GM12878 (cell line): ENCODE data around the gene HINT2. TPM values are rescaled to one million over a fixed set of nuclear protein-coding genes. Genes with fewer than 3 reads are reported as not detected.

Source experiments
- ATF2 ChIP-seq: IDR thresholded peaks from 2 replicates; pipeline ENCODE4 v1.6.1; 2012; ENCODE audit warnings: low read length, inconsistent platforms
- CREB1 ChIP-seq: IDR thresholded peaks from 2 replicates; pipeline ENCODE4 v1.6.1; 2012; ENCODE audit warnings: low read depth, mild to moderate bottlenecking, inconsistent platforms
- CTCF ChIP-seq, 3 experiments: IDR thresholded peaks in 2 of 3; conservative IDR thresholded peaks in 1 of 3; 2 replicates each; pipeline ENCODE4 v1.5.1; 2011; ENCODE audit warnings: low read depth in 3 of 3, low read length in 3 of 3, mild to moderate bottlenecking in 3 of 3, control low read depth in 2 of 3, moderate library complexity in 2 of 3, inconsistent platforms in 1 of 3, mixed read lengths in 1 of 3; ENCODE audit not compliant: control insufficient read depth in 2 of 3, insufficient read depth in 1 of 3; ENCODE audit errors: extremely low read depth in 1 of 3
- GABPA ChIP-seq: IDR thresholded peaks from 2 replicates; pipeline ENCODE4 v1.6.1; 2014; ENCODE audit warnings: antibody characterized with exemption, low read depth, mild to moderate bottlenecking, inconsistent platforms
- JUND ChIP-seq: IDR thresholded peaks from 2 replicates; pipeline ENCODE4 v1.6.1; 2012; ENCODE audit warnings: low read depth, mild to moderate bottlenecking, low read length, improper control_type of control experiment, moderate library complexity
- MLLT1 ChIP-seq: fragments of 450-650 bp; IDR thresholded peaks from 2 replicates; pipeline ENCODE4 v1.6.1; 2016; ENCODE audit warnings: mild to moderate bottlenecking
- NR2C1 ChIP-seq: fragments of 450-650 bp; IDR thresholded peaks from 2 replicates; pipeline ENCODE4 v1.6.1; 2017; ENCODE audit warnings: antibody characterized with exemption, mild to moderate bottlenecking, moderate library complexity
- NR2F1 ChIP-seq: fragments of 450-650 bp; conservative IDR thresholded peaks from 2 replicates; pipeline ENCODE4 v1.6.1; 2017; ENCODE audit warnings: mild to moderate bottlenecking
- polyA plus RNA-seq, 11 experiments: library from polyadenylated mRNA; depleted of rRNA in 4 of 11; unstranded in 6 of 11; stranded (reverse) in 5 of 11; fragments of >200 nt; fragmentation: Nextera tagmentation in 4 of 11; fragmentation: Illumina TruSeq in 1 of 11; extraction: Ambion mirVana in 4 of 11; extraction: Trizol in 1 of 11; gene quantifications; 1 replicate in 1 of 11; 2 replicates in 10 of 11; pipeline versions ENCODE4 v1.2.1 to v1.2.3, GENCODE V29; 2011 to 2016; ENCODE audit warnings: inconsistent platforms in 2 of 11, missing spikeins in 2 of 11, low read depth in 1 of 11
- total RNA-seq, 4 experiments: library from RNA; depleted of rRNA in 3 of 4; stranded (reverse); fragments of >200 nt in 3 of 4; fragmentation: Illumina TruSeq in 1 of 4; extraction: Trizol in 1 of 4; gene quantifications; 2 replicates each; pipeline versions ENCODE4 v1.2.1 to v1.2.3, GENCODE V29; 2013 to 2021

Gene HINT2
- total and polyA plus RNA-seq, 10 of the 15 experiments (the other 5 are each of a cell fraction or from before 2014, with no cell fraction given): 12.1 to 144 (median 51.7) TPM

GRCh38 chr9:35814106-35814840 lies 569 bp downstream of the HINT2 start (continued):
- TF ChIP-seq MLLT1 (0 out of 2 replicates have a peak, but pooled peaks have one; percentile 19), CTCF (IDR thresholded peaks at IDR 0.05 in 2 of 3, conservative IDR thresholded peaks at IDR 0.05 in 1 of 3; ENCODE audit: control insufficient read depth in 2 of 3, extremely low read depth in 1 of 3, insufficient read depth in 1 of 3, low read depth in 3 of 3, low read length in 3 of 3) (peak; percentile 26 to 36 (median 35); a peak in 5 of 6 replicates), GABPA (0 out of 2 replicates have a peak, but pooled peaks have one; percentile 2), CREB1 (peak; percentile 15), NR2F1 (peak; percentile 86; the same call in 1 of the 2 replicates), ATF2 (0 out of 2 replicates have a peak, but pooled peaks have one; percentile 16), NR2C1 (peak; percentile 79), JUND (no peak)
